GM19043 (cell line): ENCODE measurements around the gene GBX1.

Experiments
- ATAC-seq: cut with Tn5 transposase; IDR thresholded peaks from one replicate; pipeline ENCODE4 v1.9.1; 2021; ENCODE audit warnings: low read depth; ENCODE audit not compliant: unreplicated experiment

The GBX1 gene

DNA sequence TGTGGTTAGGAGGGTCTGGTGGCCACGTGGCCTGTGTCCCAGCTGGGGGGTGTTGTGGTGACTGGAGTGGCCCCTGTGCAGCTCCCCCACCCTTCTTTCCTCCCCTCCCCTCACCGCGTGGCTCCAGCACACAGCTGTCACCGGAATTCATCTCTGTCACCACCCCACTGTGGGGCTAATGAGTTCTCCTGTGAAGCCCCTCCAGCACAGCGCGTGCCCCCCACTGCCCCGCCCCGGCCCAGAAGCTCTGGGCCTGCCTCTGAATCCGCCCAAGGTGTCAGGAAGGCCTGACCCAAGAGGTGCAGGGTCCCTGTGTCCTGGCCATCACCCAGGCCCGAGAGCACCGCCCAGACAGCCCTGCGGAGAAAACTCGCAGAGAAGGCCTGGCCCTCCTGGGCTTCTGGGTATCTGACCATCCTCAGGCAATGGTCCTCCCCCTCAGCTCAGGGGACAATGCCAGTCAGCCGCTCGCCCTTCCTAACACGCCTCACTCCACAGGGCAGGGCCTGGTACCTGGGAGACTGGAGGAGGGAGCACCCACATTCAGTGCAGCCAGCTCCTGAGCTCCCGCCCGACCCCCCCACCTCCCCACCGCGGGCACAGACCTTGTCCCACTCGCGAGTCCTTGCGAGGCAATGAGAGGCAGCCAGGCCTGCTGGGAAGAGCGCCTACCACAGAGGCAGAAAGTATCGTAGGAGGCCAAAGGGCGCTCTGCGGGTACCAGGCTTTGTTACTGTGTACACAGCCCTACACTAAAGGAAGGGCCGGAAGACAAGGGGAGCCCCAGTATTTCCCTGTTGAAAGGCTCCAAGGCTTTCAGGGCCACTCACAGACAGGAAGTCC is 38.2 kb downstream of the GBX1 start:
- no peak for ATAC-seq

DNA sequence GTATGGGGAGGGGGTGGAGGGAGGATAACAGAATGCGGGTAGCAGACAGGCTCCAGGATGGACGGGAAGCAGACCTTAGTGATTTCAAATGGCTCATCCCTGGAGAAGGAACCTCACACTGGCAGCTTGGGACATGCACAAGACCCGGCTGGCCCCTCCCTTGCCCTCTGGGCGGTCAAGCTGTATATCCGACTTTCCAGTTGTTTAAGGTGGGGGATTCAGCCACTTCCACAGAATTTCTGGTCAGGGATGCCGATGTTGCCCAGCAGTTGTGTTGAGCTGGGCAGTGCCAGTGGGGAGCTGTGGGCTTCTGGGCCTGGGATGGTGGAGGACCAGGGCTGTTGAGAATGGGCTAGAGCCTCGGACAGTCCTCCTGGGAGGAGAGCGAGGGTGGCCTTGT is 38.8 kb downstream of the GBX1 start:
- no peak for ATAC-seq

DNA sequence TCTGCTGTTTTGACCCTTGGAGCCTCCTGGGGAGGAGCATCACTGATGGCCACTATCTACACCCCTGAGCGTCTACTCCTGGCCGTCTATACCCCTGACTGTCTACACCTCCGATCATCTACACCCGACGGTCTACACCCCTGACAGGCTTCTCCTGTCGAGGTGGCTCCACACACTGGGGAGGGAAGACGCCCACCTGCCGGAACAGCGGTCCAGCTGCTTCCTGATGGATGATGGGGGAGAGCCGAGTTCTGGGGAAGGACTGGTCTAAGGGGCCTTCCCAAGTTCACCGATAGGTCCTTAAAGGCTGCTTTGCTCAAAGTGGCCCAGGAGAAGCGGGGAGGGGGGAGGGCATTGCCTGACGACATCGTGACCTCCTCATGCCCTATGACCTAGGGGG is 39.4 kb downstream of the GBX1 start:
- ATAC-seq: no peak

DNA sequence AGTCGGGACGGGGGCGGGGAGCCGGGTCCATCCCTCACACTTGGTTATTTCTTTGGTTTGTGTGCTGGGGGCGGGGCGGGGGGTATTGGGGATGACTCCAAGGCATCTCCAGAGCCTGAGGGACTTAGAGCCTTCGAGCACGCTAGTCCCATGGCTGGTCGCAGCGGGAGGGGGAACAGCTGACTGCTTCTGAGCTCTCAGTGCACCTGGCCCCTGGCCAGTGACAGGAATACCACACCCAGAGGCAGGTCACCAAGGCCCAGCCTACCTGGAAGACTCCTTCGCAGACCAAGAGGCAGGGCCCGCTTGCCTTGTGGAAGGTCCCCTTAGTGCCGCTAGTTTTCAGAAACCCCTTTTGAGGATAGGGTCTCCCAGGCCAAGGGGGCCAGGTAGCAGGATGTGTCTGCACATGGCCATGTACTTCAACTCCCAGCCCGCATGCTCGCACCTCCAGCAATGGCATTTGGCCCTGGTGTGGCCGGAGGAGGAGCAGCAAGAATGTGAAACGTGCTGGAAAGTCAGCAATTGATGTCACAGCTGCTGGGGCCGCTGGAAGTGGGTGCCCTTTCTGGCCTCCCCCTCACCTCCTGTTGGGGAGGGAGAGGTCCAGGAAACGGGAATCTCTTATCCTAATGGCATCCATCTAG is 40.9 kb downstream of the GBX1 start:
- no peak for ATAC-seq

DNA sequence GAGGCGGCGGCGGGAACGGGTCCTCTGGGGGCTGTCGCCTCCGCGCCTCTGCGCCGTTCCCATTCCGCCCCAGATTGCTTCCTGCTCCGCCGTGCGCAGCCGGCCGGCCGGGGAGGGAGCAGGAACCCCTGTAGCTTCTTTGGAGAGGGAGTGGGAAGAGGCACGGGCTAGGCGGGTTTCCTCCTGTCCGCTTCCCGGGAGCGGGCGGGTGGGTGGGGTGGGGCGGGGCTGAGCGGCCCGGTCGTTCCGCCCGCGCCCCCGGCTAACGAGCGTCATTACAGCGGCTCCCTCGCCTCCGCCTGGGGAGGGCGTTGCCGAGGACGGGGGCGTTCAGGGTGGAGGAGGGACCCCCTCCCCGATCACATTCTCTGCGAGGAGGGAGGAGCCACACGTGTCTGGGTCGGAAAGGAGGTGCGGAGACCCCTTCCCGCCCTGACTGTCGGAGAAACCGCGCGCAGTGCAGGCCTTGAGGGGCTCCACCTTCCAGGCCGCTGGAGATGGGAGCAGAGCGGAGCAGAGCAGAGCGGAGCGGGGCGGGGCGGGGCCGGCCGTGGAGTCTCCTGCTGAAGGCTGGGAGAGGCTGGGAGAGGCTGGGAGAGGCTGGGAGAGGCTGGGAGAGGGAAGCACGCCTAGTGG is 41.5 kb downstream of the GBX1 start:
- ATAC-seq: no peak

DNA sequence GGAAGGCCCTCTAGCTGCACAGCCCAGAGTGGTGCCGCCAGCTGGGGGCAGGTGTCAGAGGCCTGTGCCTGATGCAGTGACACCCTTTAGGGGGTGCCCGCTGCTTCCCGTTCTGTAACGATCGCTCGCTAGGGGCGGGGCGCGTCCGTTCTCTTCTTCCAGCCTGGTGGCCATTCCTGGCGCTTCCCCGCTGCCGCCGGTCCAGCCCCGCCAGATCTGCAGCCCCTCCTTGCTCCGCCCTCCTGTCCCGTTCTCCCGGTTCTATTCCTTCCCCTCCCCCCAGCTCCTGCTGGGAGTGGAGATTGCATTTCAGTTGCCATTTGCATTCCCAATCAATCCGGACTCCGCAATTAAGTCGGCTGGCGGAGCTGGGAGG is 42.0 kb downstream of the GBX1 start:
- no peak for ATAC-seq

DNA sequence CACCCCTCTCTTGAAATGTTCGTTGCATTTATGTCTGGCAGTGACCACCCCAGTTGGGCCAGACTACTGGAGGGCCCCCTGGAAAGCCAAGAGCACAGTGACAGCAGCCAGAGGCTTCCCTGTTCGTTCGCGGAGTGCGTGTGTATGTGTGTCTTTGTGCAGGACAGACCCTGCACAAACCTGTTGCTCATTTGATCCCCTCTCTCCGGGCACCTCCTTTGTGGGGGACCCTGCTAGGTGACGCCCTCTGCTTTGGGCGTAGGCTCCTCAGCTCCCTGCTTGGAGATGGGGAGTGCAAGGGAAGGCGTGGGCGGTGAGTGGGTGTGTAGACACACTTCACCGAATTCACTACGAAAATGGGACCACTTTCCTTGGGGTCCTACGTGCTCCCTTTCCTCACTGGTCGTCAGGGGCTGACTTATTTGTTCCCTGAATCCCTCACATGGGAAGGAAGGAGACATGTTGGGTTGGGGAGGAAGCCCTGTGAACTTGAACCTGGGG is 42.5 kb downstream of the GBX1 start:
- ATAC-seq: no peak

DNA sequence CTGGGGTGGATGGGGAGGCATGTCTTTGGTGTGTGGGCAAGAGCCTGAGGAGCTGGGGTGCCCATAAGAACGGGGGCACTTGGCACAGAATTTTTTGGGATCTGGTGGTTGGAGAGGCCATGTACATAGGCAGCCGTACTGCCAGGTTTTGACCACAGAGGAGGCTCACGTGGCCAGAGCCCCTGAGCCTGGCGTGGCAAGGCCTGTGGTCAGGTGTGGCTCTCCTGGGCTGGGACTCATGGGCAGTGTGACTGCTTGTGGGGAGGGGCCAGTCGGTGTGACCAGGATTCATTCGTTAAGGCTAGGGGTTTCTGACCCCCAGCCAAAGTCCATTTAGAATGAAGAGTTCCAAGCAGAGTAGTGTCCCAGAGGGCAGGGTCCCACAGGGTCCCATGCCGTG is 43.0 kb downstream of the GBX1 start:
- no peak for ATAC-seq

DNA sequence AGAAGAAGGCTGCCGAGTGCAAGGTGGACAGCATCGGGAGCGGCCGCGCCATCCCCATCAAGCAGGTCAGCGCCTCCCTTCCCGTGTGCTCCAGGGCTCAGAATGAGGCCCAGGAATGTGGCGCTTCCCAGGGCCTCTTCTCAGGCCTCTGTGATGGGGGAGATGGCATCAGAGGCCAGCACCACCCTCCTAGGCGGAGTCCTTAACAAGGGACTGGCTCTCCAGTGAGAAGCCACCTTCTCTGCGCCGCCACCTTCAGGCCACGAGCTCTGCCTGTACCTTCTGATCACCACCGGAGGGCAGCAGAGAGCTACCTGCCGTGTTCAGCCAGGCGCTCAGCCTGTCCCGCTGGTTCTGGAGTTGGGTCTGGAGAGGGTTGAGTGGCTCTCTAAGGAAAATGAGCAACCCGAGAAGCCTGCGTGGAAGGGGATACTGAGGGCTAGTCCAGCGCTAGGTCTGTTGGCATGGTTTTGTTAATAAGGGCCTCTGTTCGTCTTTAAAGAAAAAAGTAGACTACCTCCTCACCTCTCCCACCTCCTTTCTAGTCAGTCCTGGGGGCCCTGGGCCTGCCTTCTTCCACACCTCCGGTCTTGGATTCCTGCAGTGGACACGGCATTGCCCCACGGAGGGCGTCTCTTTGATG is 43.6 kb downstream of the GBX1 start:
- ATAC-seq: peak; percentile 81

DNA sequence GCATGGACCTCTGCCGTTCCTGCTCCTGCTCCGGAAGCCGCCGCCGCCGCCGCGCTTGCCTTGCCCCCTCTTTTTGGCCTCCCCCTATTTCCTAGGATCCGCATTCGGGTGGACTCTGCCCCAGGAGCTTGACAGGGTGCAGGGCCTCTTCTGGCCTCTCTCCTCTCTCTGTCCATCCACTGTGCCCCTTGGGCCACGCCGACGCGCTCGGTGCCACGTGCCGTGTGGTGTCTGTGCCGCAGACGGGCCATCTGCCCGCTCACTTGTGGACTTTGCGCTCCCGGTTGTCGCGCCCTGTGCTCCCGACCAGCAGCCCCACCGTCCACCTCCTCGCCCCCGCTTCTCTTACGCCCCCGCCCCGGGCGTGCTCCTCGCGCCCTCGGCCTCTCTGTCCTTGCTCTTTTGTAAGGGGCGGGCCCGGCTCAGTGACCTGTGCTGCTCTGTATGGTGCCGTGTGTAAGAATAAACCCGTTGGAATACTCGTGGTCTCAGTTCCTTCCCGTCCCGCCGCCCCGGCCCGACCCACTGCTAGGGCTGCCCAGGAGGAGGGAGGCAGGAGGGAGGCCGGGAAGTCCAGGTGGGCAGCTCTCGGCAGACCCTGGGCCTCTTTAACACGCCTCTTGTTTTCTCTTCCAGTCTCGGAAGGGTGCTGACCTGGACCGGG is 44.2 kb downstream of the GBX1 start:
- ATAC-seq: no peak

DNA sequence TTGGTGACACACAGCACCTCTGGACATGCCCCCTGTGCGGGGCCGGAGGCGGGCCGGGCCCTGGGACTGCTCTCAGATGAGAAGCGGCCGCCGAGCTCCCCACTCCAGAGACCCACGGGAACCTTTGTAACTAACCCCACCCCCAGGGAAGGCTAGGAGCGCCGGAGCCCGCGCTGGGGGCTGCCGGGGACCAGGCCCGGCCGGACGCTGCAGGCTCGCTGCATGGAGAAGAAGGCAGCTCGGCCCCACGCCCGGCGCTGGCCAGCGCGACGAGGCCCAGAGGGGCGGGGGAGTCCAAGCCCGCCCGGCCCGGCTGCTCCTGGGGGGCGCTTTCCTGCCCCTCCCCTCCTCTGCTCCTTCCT is 44.7 kb downstream of the GBX1 start:
- no peak for ATAC-seq

DNA sequence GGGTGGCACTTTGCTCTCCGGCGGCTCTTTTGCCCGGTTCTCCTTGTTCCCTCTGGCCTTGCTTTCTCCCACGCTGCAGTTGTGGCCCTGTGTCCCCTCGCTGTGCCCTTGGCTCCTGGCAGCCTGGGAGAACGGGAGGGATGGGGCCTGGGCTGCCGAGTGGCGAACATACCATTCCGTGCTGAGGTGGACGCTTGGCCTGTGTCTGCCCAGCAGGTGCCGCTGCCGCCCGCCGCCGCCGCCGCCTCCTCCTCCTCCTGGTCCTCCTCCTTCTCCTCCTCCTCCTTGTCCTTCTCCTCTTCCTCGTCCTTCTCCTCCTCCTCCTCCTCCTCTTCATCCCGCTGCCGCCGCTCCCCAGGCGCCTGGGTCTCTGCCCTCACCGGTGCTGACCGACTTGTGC is 45.2 kb downstream of the GBX1 start:
- no peak for ATAC-seq

DNA sequence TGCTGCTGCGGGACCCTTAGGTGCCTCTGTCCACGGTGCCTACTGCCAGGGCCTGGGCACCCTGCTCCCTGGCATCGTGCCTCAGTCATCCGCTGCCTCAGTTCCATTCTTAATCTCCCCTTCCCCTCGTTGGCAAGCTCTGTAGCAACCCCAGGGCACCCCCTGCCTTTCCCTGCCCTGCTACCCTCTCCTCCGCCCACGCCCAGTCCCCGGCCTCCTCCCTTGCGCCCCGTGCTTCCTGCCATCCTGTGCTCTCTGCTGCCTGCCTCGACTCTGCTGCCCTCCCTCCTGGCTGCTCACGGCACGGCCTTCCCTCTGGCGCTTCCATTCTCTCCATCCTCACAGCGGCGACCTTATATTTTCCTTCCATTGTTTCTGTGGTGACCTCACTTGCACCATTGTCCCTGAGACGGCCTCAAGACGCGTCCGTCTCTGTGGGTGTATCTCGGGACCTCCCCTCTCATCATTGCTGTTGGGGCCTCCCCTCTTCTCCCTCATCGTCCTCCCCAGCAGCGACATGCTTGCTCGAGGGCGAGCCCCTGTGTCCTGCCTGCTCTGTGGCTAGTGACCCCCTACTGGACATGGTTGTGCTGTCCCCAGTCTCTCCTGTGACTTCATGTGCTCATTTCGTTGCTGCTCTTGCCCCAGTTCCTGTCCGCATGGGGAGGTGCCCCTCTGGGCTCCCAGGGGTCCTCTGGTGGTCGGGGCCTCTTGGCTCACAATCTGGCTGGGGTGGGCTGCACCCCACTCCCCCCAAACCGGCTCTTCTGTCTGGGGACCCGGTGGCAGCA is 45.9 kb downstream of the GBX1 start:
- ATAC-seq: no peak

DNA sequence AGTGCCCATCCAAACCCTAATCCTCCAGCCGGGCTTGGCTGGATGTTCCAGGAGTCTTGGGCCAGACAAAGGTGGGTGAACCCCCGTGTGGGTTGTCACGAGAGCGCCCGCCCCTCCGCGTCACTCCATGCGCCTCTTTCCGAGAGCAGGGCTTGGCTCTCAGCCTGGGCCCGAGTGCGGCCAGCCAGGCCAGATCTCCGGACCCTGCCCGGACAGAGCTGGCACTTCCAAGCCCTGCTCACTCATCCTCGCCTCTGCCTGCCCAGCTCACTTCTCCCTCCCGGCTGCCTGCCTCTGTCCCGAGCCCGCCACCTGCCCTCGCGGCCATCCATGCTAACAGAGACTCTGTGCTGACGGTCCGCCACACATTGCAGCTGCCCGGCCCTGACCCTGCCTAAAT is 46.6 kb downstream of the GBX1 start:
- no peak for ATAC-seq

DNA sequence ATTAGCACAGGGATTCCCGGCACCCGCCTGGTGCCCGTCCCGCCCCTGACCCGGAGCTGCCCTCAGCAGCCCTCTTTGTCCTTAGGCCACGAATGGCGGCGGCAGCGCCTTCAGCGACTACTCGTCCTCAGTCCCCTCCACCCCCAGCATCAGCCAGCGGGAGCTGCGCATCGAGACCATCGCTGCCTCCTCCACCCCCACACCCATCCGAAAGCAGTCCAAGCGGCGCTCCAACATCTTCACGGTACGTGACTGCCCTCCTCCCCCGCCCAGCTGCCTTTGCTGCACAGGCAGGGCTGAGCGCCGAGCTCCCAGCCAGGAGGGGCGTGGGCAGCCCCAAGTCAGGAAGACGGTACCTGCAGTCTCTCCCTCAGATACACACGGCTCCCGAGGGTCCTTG is 47.6 kb downstream of the GBX1 start:
- ATAC-seq: no peak

DNA sequence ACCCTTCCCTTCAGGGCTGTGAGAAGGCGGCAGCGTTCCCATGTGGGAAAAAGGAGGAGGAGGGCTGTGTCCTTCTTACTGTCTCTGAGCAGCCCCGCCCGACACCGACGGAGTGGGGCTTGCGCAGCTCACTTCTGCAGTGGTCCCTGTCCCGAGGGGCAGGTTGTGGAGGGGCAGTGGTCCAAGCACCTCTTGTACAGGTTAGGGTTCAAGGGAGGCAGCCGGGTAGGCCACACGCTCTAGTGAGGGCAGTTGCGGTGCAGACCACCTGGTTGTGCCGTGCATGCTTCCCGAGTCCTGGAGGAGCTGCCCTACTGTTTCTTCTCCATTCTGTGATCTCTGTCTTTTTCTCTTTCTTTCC is 48.5 kb downstream of the GBX1 start:
- ATAC-seq: no peak

DNA sequence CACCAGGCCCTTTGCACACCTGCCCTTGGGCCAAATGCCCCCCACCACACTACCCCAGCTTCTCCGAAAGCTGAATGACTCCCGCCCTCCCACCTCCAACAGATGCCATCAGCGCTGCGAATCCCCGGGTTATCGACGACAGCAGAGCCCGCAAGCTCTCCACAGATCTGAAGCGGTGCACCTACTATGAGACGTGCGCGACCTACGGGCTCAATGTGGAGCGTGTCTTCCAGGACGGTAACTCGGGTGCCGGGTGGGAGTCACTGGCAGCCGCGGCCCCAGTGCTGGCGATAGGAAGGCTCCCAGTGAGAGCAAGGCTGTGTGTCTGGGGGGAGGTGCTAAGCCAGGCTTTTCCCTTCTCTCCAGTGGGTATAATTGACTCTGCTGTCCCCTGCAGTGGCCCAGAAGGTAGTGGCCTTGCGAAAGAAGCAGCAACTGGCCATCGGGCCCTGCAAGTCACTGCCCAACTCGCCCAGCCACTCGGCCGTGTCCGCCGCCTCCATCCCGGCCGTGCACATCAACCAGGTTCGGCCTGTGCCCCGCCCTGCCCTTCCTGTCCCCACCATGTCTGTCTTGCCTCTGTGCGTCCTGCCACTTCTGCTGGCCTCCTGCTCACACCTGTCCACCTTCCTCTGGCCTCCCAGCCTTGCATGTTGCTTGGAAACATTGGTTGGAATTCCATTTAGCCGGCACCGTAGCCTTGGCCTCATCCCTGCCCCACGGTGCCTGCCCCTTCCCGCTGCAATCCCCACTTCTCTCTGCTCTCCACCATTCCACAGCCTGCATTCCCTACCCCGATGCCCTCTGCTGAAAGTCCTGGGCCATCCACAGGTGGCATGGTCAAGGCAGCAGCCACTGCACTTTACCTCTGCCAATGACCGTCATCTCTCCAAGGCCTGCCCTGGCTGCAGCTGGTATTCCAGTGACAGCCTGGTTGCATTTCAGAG is 49.1 kb downstream of the GBX1 start:
- no peak for ATAC-seq

DNA sequence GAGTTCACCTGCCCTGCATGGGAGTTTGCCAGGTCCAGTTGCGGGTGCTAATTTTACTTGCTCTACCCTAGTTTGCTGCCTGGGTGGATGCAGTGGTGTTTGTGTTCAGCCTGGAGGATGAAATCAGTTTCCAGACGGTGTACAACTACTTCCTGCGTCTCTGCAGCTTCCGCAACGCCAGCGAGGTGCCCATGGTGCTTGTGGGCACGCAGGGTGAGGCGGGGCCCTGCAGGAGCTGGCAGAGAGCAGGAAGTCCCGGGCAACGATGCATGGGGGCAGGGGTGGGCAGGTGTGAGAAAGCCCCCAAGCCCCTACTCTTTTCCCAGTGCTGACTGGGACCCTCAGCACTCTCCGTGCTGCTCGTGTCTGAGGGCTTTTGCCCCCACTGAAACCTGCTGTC is 49.9 kb downstream of the GBX1 start:
- ATAC-seq: no peak
